RCC 7860 (cell line): ENCODE measurements around the gene SLC39A11.
A peak's percentile ranks its signal among the peaks of the same experiment; 100 is the strongest.
"Not testable (repeated sequence)": the region's sequence is repeated elsewhere in the genome, so short reads cannot be mapped to it uniquely, and the experiment has no call there.

Experiments
- DNase-seq: peaks from one replicate; pipeline ENCODE4 v3.0.0-alpha.2; 2015; ENCODE audit warnings: low spot score
- FAIRE-seq: peaks from 2 replicates; lab custom pipeline; 2012; peaks lifted over from hg19 to GRCh38; lab: Jason Lieb, UNC

Gene SLC39A11, protein sequence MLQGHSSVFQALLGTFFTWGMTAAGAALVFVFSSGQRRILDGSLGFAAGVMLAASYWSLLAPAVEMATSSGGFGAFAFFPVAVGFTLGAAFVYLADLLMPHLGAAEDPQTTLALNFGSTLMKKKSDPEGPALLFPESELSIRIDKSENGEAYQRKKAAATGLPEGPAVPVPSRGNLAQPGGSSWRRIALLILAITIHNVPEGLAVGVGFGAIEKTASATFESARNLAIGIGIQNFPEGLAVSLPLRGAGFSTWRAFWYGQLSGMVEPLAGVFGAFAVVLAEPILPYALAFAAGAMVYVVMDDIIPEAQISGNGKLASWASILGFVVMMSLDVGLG

DNA sequence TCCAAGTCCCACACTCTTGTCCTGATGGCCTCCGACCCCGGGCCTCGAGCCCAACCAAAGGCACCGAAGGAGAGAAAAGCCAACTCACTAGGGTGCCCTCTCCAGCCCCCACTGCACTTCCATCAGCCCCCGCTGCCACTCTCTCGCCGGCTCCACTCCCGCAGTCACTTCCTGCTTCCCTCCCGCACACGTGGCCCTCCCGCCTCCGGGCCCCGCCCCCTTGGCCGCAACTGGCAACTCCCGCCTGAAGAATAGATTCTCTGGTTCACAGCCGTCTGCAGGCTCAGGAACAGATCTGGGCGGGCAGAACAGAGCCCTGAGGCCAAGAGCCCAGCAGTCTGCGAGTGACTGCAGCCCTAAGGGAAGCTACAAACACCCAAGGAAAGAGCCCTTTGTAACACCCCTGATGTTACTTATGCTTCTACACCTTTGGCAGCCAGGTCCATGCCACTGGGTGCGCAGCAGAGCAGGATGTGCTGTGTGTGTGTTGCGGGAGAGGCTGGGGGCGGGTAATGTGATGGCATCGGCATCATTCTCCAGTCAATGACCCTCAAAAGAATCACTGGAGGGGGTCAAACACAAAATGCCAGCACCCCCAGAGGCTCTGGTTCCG lies at the start of gene SLC39A11:
Gene SLC39A11, minus strand, starts transcription at position 166 of the 613 bp plus-strand sequence. CDS start 3,924 bp downstream, outside the sequence.
- DNase-seq (peak; percentile 87), FAIRE-seq (peak; percentile 78)

GRCh38 chr17:73141411-73141810 lies 48.9 kb upstream of the SLC39A11 start:
- no peak for FAIRE-seq

GRCh38 chr17:73140566-73140965 lies 48.1 kb upstream of the SLC39A11 start:
- FAIRE-seq (no peak), DNase-seq (no peak)

More at GRCh38 chr17:73141411-73141810, 48.9 kb upstream of the SLC39A11 start:
- no peak for DNase-seq

- DNase-seq (no peak), FAIRE-seq (no peak)
Observed at GRCh38 chr17:73139296-73139695, 46.8 kb upstream of the SLC39A11 start.

- DNase-seq (no peak), FAIRE-seq (no peak)
Observed at GRCh38 chr17:73138541-73139138, 46.2 kb upstream of the SLC39A11 start.

GRCh38 chr17:73137376-73137775 lies 44.9 kb upstream of the SLC39A11 start:
- DNase-seq (no peak), FAIRE-seq (no peak)

DNA sequence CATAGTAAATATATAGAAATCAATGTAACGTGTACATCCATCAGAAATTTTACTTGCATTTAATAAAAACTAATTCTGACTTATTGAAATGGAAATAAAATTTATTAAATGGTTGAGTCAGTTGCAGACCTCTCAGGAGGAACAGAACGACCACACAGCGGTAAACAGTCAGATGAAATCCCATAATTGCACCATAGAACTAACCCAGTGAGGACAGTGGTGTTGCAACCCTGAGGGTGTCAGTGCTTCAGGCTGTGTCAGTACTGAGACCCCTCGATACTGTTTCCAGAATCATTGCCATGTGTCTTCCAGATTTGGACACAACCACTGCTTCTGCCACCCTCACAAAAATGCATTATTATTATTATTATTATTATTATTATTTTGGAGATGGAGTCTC lies 43.3 kb upstream of the SLC39A11 start:
- FAIRE-seq (no peak), DNase-seq (no peak)

DNA sequence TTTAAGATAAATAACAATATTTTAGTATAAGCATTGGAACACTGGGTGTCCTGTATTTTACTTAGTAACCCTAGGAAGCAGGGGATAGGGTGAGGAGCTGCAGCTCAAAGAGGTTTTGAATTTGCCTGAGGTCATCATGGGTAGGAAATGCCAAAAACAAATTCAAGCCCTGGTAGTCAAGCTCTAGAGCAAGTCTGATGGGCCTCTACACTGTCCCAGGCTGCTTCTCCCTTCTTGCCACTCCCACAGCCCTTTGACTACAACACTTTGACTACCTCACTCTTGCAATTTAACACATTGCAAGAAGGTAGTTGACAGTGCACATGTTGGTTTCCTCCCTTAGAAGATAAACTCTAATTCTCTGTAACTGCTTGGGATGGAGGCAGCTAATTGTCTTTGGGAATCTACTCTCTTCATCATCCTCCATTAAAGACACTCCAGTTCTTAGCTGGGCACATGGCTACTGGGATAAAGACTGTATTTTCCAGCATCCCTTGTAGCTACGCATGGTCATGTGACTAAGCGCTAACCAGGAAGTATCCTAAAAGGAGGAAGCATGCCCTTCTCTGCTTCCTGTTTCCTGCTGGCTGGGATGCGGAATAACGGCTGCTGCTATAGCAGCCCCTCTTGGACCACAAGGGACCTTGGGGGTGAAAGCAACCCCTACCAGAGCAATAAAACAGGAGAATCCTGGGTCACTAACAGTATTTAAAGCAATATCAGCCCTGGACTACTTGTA lies 41.6 kb upstream of the SLC39A11 start:
- DNase-seq (no peak), FAIRE-seq (no peak)

DNA sequence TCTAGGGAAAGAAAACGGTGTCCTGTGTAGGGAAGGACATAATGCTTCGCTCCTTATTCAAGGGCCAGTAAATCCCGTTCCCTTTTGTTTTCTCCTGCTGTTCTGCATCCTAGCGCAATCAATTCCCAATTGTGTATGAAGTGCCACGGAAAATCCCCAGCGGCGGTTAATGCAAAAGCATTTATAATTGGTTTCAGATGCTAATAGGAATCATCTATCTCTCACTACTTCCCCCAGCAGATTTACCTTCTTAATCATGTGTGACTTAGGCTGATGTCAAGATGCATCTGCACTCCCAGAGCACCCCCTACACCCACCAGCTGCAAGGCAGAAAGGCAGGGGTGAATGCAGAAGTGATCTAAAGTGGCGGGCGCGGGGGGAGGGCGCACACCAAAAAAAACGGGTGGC lies 39.6 kb upstream of the SLC39A11 start:
- no peak for DNase-seq

GRCh38 chr17:73131439-73131838 lies 39.0 kb upstream of the SLC39A11 start:
- not testable (repeated sequence) for FAIRE-seq

More for the DNA sequence above, 39.6 kb upstream of the SLC39A11 start:
- no peak for FAIRE-seq

GRCh38 chr17:73130977-73131376 lies 38.5 kb upstream of the SLC39A11 start:
- FAIRE-seq (no peak), DNase-seq (no peak)

More at GRCh38 chr17:73131439-73131838, 39.0 kb upstream of the SLC39A11 start:
- not testable (repeated sequence) for DNase-seq

DNA sequence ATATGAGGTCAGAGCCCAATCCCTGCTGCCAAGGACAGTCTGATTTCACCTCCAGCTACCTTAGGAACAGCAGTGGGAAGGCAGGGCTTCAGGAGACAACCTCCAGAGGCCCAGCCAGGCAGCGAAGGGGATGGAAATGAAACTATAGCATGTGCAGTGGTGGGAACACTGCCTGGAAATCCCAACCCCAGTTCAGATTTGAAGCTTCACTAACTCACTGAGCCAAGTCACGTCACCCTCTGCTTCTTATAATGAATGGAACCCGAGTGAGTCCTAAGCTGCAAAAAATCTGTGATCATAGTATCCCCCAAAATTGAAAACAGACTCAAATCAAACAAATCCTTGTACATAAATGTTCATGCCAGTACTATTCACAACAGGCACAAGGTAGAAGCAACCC lies 36.0 kb upstream of the SLC39A11 start:
- DNase-seq (no peak), FAIRE-seq (no peak)

DNA sequence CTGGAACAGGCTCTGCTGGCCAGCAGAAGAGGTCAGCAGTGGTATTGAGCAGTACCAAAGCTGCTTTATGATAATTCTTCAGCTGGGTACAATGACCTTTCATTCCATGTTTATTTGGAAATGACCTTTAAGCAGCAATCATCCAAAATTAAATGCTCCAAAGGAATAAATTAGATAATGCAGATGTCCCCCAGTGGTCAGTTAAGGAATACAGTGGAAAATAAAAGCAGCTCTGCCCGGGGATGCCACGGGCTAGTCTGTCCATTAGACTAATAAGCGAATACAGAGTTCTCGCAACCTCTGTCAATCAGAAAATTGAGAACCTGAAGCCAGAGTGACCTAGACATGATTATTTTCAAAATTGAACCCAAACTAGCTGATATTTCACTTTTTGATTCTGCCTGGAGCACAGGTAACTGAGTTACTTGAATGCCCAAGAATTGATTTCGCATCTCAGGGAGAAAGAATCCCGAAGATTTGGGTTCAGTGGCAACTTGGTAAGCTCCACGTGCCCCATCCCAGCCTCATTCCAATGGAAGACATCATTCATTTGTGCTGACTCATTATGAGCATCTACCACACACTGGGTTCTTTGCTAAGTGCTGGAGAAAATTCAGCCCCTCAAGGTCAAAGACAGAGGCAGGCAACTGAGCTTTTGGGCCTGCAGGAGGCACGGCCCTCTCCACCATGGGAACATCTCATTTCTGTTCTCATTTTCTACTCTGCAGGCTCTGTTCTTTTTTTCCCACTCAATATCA lies 34.4 kb upstream of the SLC39A11 start:
- FAIRE-seq (no peak), DNase-seq (no peak)

DNA sequence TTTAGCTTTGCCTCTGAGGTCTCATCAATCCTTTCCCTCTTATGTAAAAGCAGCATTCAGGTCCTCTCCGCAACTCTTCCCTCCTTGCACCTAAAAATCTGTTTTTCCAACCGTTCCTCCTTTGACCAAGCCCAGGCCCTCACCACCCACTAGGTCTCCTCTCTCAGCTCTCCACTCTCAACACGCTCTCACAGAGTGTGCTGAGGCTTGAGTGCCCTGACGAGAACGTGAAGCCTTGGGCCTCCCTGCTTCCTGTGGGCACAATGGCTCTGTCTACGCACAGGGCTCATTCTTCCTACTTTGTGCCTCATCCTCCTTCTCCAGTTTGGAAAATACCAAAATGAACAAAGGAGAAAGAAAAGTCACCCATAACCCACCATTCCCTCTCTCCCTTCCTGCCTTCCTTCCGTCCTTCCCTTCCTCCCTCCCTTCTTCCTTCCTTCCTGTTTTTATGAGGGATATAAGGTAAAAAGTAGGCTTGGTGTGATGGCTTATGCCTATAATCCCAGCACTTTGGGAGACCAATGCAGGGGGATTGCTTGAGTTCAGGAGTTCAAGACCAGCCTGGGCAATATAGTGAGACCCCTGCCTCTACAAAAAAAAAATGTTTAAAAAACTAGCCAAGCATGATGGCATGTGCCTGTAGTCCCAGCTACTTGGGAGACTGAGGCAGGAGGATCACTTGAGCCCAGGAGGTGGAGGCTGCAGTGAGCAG lies 31.3 kb upstream of the SLC39A11 start:
- no peak for FAIRE-seq

DNA sequence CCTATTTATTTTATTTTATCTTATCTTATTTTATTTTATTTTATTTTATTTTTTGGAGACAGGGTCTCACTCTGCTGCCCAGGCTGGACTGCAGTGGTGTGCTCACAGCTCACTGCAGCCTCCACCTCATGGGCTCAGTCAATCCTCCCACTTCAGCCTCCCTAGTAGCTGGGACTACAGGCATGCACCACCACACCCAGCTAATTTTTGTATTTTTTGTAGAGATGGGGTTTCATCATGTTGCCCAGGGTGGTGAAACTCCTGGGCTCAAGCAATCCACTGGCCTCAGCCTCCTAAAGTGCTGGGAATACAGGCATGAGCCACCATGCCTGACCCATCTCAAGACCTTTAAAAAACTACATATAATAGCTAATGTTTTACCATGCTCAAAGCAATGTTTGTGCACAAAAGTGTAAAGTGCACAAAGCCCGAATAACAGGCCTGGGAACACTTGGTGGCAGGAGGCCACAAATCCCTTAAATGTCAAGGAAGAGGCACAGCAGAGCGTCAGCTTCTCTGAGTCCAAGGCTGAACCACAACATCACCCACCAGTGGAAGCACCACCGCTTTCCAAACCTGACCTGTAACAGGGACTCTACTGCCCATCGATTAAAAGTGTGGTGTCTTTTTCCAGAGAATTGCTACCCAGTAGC lies 30.6 kb upstream of the SLC39A11 start:
- no peak for FAIRE-seq

More for the DNA sequence above, 31.3 kb upstream of the SLC39A11 start:
- DNase-seq: no peak

DNA sequence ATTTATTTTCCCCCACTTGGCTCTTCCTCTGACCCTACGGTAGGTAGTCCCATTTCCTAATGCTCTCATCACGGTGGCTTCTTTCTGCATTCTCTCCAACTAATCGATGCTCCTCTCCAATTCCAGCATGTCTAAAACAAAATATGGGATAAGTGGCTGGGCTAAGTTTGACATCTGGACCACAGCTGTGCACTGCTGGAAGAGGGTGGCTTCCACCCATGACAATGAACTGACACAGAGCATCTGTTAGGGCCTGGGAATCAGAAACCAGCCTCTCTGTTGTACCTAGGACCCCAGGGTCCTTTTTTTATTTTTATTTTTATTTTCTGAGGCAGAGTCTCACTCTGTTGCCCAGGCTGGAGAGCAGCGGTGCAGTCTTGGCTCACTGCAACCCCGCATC lies 29.0 kb upstream of the SLC39A11 start:
- FAIRE-seq (no peak), DNase-seq (no peak)

More for the DNA sequence above, 30.6 kb upstream of the SLC39A11 start:
- DNase-seq: no peak

- FAIRE-seq (no peak), DNase-seq (no peak)
Observed at GRCh38 chr17:73119631-73120030, 27.1 kb upstream of the SLC39A11 start.

- FAIRE-seq (no peak), DNase-seq (no peak)
Observed at GRCh38 chr17:73118951-73119391, 26.5 kb upstream of the SLC39A11 start.

DNA sequence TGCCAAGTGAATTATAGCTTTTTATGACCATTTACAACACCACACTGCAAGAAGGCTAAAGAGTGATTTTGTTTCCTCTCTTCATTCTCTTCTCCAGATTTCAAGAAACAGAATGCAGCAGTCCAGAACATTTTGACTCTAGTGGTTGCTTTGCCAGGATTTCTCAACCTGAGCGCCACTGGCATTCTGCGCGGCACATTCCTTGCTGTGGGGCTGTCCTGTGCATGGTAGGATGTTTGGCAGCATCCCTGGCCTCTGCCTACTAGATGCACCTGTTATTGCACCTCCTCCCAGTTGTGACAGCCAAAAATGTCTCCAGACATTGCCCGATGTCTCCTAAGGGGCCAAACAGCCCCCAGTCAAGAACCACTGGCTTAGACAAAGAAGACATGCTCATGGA lies 25.7 kb upstream of the SLC39A11 start:
- no peak for FAIRE-seq
- no peak for DNase-seq
